GM12874 (cell line): ENCODE data around the gene LIM2.

ENCODE experiments used
- TF ChIP-seq, protein P1 (sequence below): IDR thresholded peaks from 2 replicates; pipeline ENCODE4 v1.5.1; 2011; ENCODE audit warnings: low read depth, mild to moderate bottlenecking, control low read depth, low read length, moderate library complexity; ENCODE audit not compliant: insufficient read depth

LIM2 gene

GRCh38 chr19:51402117-51402516 lies 14.3 kb upstream of the LIM2 start:
- TF ChIP-seq, protein P1, sequence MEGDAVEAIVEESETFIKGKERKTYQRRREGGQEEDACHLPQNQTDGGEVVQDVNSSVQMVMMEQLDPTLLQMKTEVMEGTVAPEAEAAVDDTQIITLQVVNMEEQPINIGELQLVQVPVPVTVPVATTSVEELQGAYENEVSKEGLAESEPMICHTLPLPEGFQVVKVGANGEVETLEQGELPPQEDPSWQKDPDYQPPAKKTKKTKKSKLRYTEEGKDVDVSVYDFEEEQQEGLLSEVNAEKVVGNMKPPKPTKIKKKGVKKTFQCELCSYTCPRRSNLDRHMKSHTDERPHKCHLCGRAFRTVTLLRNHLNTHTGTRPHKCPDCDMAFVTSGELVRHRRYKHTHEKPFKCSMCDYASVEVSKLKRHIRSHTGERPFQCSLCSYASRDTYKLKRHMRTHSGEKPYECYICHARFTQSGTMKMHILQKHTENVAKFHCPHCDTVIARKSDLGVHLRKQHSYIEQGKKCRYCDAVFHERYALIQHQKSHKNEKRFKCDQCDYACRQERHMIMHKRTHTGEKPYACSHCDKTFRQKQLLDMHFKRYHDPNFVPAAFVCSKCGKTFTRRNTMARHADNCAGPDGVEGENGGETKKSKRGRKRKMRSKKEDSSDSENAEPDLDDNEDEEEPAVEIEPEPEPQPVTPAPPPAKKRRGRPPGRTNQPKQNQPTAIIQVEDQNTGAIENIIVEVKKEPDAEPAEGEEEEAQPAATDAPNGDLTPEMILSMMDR: no peak

GRCh38 chr19:51399231-51399630 lies 11.5 kb upstream of the LIM2 start:
- TF ChIP-seq, protein P1: no peak

DNA sequence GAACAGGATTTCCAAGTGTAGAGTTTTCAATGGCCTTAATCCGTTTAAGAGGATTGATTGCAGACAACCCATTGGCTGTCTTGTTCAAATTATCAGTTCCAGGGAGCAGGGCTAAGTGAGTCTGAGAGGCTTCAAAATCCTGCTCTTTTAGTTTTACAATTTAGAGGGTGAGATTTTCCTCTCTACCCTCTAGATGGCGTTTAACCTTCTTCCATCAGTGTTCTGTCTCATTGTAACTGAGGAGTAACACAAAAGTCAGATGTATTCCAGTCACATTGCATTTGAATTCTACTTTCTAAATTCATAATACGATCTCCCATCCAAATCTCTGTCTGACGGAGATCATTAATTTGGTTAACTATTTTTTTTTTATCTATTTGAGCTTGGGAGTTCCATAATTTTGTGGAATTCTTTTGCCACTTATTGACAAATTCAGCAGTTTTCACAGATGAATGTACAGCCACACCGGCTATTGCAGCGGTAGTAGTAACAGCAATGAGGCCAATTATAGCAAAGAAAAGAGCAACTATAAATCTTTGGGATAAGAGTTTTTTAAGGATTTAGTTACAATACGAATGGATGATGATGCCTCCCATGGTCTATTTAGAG lies 10.4 kb upstream of the LIM2 start:
- TF ChIP-seq, protein P1: peak; percentile 60; the same call in 1 of the 2 replicates

GRCh38 chr19:51396175-51396574 lies 8.4 kb upstream of the LIM2 start:
- TF ChIP-seq, protein P1: no peak

DNA sequence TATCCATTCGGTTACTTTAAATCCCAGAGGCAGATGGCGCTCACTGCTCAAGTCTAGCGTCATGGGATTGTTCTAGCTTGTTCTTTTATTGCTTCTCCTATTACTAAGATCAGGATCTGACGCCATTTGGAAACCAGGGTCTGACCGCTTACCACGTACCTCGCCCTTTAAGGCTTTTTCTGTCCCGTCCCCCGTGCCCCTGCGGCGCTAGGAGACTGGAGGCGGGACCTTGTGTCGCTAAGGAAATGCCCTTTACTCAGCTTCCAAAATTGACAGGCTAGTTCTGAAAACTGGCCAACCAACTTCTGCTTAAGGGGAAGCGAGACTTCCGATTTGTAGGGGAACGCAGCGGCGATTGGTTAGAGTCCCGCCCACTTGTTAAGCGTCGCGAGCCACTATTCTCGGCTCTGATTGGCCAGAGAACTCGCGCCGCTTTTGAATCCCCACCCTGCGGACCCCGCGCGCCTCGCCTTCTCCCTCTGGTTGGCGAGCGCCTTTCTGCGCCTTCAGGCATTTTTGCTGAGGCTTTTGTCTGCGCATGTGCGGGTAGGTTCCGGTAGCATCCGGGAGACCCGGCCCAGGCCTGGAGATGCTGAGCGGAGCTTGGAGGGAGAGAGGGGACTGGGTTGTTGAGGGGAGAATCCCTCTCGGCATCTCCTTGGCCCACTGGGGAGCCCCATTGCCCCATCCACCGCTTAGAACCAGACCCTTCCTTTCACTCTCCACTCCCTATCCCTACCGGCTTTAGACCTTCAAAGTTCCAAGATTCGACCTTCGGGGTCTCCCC lies 6.5 kb upstream of the LIM2 start:
- TF ChIP-seq, protein P1: no peak

DNA sequence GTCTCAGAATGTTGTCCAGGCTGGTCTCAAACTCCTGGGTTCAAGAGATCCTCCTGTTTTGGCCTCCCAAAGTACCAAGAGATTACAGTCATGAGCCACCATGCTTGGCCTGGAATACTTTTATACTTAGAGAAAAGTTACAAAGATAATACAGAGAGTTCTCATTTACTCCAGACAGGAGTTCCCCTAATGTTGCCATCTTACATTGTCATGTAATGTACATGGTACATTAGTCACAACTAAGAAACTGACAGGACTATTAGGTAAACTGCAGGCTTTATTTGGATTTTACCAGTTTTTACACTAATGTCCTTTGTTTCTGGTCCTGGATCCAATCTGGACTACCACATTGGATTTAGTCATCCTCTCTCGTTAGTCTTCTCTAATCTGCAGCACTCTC lies 4.9 kb upstream of the LIM2 start:
- TF ChIP-seq, protein P1: no peak

- TF ChIP-seq, protein P1: no peak
Measured at GRCh38 chr19:51391073-51391611, 3.4 kb upstream of the LIM2 start.
